Fibroblast of skin of right quadriceps (primary cell): ENCODE measurements around the gene CEP83.
"Not testable (repeated sequence)": the region's sequence is repeated elsewhere in the genome, so short reads cannot be mapped to it uniquely, and the experiment has no call there.

ENCODE experiments used
- DNase-seq: peaks from one replicate; pipeline ENCODE4 v3.0.0-alpha.2; 2013

CEP83 gene

DNA sequence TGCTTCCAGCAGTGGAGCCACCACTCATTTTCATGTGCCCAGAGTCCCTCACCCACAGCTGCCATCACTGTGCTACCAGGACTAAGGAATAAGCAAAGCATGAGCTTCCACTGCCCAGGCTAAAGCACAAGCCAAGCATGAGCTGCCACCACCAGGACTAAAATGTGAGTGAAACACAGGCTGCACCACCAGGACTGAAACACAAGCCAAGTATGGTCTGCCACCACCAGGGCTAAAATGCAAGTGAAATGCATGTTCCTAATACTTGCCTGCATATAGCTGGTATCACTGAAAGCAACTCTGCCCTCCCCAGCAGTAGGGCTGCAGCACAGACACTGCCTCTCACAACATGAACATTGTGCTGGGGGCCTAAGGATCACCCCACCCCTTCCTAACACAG, 30.0 kb downstream of the CEP83 start:
- no peak for DNase-seq

- DNase-seq, result no peak
Measured at GRCh38 chr12:94429191-94429590, 30.5 kb downstream of the CEP83 start.

DNA sequence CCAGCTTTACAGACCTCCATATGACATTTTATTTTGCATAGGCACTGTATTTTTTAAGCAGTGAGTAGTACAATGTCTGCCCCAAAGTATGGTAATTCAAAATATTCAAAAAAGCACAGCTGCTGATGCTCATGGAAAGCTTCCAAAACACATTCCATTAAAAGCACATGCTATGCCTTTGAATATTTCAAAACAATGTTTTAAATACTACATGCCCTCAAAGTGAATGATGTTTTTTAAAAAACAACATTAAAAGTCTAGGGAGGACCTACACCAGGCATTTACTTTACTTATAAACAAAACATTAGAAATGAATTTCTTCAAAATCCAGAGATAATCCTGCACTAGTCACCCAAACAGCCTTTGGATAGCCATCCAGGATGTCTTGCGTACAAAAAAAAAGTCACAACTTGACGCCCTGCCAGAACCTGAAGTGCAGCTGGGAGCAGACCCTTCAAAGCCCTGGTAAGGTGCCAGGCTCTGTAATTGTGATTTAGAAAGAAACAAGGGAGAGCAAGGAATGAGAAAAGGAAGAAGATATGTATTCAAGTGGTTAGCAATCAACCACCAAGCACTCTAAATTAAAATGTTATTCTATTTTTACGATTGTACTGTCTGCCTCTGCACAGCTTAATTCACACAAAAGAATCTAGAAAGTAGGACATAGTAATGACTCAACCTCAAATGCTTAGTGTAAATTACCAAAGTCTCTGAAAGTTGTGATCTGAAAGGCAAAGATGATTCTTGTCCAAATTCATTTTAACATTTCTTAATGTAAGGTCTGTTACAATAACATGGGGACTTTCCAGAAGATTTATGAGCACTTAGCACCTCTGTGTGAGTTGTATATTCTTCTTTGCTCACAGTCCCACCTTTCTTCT, 31.9 kb downstream of the CEP83 start:
- peak; percentile 92 for DNase-seq

DNA sequence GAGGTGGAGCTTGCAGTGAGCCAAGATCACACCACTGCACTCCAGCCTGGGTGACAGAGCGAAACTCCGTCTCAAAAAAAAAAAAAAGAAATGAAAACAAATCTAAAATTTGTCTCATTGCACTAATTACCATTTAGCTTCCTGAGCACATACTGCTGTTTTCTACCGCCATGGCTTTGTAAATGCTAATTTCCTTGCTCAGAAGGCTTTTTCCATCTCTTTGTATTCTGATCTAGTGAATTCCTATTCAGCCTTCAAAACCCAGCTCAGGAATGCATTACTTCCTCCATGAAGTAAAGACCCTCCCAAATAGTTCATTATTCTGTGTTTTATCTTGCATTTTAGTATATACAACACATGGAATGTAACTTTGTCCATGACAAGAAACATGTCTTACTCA, 33.6 kb downstream of the CEP83 start:
- no peak for DNase-seq

- peak; percentile 25 for DNase-seq
Measured at GRCh38 chr12:94424830-94425229, 34.8 kb downstream of the CEP83 start.

GRCh38 chr12:94421868-94422740, 37.6 kb downstream of the CEP83 start:
- DNase-seq, result no peak

GRCh38 chr12:94418517-94418916, 41.1 kb downstream of the CEP83 start:
- DNase-seq, result no peak

GRCh38 chr12:94416613-94417012, 43.1 kb downstream of the CEP83 start:
- no peak for DNase-seq

GRCh38 chr12:94415066-94415465, 44.6 kb downstream of the CEP83 start:
- DNase-seq, result no peak

- DNase-seq, result no peak
Measured at GRCh38 chr12:94405413-94406116, 54.1 kb downstream of the CEP83 start.

GRCh38 chr12:94404854-94405253, 54.8 kb downstream of the CEP83 start:
- DNase-seq, result no peak

- peak; percentile 24 for DNase-seq
Measured at GRCh38 chr12:94401326-94401725, 58.3 kb downstream of the CEP83 start.

DNA sequence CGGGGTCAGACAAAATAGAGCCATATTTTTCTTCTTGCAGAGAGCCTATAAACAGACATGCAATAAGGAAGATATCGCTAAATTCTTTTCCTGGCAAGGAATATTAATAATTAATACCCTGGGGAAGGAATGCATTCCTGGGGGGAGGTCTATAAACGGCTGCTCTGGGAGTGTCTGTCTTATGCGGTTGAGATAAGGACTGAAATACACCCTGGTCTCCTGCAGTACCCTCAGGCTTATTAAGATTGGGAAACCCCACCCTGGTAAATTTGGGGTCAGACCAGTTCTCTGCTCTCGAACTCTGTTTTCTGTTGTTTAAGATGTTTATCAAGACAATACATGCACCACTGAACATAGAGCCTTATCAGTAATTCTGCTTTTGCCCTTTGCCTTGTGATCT, 61.0 kb downstream of the CEP83 start:
- not testable (repeated sequence) for DNase-seq

GRCh38 chr12:94397401-94397800, 62.3 kb downstream of the CEP83 start:
- no peak for DNase-seq

DNA sequence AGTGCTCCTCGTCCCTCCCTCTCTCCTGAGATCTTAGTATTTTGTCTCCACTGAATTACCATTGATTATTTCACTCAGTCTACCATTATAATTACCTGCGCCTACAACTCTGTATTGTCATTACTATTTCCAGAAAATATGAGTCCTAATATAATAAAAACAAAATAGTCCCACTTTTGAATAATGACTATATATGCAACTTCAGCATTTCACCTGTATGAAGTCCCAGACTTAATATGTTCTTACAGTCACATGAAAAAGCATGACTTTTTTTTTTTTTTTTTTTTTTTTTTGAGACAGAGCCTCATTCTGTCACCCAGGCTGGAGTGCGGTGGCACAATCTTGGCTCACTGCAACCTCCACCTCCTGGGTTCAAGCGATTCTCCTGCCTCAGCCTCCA, 63.7 kb downstream of the CEP83 start:
- DNase-seq, result not testable (repeated sequence)

GRCh38 chr12:94390130-94390485, 69.6 kb downstream of the CEP83 start:
- DNase-seq, result no peak

DNA sequence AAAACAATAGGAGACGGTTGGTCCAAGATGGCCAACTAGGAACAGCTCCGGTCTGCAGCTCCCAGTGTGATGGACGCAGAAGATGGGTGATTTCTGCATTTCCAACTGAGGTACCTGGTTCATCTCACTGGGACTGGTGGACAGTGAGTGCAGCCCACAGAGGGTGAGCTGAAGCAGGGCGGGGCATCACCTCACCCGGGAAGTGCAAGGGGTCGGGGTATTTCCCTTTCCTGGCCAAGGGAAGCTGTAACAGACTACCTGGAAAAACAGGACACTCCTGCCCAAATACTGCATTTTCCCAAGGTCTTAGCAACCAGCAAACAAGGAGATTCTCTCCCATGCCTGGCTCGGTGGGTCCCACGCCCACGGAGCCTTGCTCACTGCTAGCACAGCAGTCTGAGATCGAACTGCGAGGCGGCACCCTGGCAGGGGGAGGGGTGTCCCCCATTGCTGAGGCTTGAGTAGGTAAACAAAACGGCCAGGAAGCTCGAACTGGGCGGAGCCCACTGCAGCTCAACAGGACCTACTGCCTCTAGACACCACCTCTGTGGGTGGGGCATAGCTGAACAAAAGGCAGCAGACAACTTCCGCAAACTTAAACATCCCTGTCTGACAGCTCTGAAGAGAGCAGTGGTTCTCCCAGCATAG, 70.1 kb downstream of the CEP83 start:
- DNase-seq, result not testable (repeated sequence)

DNA sequence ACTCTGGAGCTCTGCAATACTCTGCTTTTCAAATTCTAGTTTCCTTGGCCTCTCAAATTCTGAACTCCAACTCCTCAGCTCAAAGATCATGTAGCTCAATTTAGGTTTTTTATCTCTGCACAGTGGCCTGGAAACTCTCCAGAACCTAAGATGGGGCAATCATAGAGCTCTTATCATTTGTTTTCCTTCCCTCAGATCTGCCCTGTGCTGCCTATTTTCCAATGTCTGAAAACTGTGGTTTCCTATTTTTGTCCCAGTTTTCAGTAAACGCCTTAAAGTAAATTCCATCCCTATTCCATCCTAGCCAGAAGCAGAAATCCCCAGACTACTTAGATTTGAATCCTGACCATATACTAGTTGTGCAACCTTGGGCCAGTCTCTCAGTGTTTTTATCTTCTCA, 73.2 kb downstream of the CEP83 start:
- peak; percentile 1 for DNase-seq

DNA sequence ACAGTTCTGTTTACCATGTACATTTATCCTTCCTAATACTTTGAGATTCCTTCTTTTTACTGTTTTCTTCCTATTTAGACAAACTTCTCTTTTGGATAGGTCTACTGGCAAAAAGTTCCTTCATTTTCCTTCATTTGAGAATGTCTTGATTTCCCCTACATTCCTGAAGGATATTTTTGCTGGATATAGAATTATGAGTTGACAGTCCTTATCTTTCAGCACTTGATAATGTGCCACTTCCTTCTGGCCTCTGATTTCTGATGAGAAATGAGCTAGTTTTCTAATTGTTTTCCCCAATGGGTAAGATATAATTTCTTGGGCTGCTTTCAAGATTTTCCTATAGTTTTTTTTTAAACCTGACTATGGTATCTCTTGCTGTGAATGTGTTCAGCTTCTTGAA, 75.6 kb downstream of the CEP83 start:
- DNase-seq, result no peak

- no peak for DNase-seq
Measured at GRCh38 chr12:94380507-94380906, 79.2 kb downstream of the CEP83 start.

DNA sequence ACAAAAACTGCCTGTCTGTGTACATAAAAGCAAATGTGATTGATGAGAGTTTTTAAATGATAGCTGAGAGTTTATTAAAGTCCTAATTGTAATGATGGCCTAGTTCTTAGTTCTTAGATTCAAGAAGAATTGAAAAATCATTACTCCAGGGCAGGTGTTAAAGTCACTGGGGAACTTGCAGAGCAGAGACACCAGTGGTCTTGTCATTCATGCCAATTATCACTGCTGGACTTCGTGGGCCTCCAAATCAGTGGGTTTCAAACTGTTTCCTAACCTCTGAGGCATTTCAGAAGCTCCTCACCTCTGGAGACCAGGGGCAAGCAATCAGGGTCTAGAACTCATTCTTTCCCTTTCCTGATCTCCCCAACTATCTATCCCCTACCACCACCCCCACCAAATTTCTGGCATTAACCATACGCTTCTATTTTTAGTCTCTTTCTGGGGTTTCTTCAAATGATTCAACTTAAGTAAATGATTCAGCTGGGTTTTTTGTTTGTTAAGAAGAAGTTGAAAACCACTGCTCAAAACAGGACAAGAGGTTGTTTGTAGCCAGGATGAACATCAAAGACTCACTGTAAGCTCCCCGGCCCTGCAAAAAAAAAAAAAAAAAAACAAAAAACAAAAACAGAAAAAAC, 80.1 kb downstream of the CEP83 start:
- DNase-seq, result peak; percentile 2

DNA sequence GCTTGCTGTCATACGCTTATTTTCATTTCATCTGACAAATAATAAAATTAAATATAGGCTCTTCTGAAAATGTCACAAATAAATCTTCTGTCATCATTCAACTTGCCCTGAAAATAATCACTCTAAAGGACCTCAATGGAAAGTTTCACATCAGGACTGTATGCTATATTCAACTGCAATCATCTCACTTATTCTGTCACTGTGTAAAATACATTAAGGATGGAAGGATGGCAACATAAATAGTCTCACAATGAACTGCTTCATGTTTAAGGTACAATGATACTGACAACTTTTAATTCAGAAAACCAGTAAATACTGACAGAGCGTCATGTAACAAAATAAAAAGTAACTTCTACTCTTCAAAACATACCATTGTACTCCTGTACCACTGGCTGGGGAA, 82.1 kb downstream of the CEP83 start:
- no peak for DNase-seq
